GM12865 (cell line): Measurements from ENCODE around the gene ERC1.

ENCODE experiments used
- DNase-seq: peaks from one replicate; pipeline ENCODE4 v3.0.0; 2010; ENCODE audit warnings: low read depth
- H3K4me3 ChIP-seq: 2 replicates; pipeline ENCODE4 v1.5.1; 2011; ENCODE audit warnings: mild to moderate bottlenecking, low read depth, low read length, control low read depth
- TF ChIP-seq, protein P1 (sequence below): IDR thresholded peaks from 2 replicates; pipeline ENCODE4 v1.5.1; 2011; ENCODE audit warnings: low read length, control low read depth, low read depth, inconsistent platforms; ENCODE audit not compliant: insufficient read depth; ENCODE audit errors: missing control alignments

The ERC1 gene

GRCh38 chr12:1283316-1283715, 292.3 kb downstream of the ERC1 start:
- no peak for DNase-seq
- TF ChIP-seq, protein P1, sequence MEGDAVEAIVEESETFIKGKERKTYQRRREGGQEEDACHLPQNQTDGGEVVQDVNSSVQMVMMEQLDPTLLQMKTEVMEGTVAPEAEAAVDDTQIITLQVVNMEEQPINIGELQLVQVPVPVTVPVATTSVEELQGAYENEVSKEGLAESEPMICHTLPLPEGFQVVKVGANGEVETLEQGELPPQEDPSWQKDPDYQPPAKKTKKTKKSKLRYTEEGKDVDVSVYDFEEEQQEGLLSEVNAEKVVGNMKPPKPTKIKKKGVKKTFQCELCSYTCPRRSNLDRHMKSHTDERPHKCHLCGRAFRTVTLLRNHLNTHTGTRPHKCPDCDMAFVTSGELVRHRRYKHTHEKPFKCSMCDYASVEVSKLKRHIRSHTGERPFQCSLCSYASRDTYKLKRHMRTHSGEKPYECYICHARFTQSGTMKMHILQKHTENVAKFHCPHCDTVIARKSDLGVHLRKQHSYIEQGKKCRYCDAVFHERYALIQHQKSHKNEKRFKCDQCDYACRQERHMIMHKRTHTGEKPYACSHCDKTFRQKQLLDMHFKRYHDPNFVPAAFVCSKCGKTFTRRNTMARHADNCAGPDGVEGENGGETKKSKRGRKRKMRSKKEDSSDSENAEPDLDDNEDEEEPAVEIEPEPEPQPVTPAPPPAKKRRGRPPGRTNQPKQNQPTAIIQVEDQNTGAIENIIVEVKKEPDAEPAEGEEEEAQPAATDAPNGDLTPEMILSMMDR, result no peak
- no peak overlapping the region for H3K4me3 ChIP-seq

GRCh38 chr12:1284611-1285010, 293.6 kb downstream of the ERC1 start:
- H3K4me3 ChIP-seq, result no peak overlapping the region
- DNase-seq, result no peak
- TF ChIP-seq, protein P1, result no peak

DNA sequence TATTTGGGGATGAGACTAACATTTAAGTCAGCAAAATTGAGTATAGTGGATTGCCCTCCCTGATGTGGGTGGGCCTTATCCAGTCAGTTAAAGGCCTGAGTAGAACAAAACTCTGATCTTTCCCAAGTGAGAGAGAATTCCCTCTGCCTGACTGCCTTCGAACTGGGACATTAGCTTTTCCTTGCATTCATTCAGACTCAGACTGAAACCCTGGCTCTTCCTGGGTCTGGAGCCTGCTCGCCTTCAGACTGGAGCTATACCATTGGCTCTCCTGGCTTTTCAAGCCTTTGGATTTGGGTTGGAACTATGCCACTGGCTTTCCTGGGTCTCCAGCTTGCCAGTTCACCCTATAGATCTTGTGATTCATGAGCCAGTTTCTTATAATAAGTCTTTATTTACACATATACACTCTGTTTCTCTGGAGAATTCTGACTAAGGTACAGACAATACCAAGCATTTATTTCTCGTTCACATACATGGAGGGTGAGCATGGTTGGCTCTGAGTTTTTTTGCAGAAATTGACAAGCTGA, 296.5 kb downstream of the ERC1 start:
- TF ChIP-seq, protein P1, result no peak
- DNase-seq, result no peak
- no peak overlapping the region for H3K4me3 ChIP-seq

DNA sequence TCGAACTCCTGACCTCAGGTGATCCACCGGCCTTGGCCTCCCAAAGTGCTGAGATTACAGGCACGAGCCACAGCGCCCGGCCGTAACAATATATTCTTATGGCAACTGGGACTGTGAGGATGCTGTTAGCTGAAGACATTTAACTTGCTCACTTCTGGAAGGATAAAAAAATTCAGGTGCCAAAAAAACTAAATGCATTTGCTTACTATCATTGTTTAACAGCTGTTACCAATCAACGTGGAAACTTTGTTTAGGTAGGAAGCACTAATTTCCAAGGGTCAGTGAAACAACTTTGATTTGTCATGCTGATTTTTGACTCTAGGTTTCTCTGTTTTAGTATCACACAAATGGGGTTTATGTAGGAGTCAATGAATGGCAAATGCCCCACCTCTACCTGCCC, 297.3 kb downstream of the ERC1 start:
- no peak overlapping the region for H3K4me3 ChIP-seq
- DNase-seq, result no peak
- TF ChIP-seq, protein P1, result no peak

DNA sequence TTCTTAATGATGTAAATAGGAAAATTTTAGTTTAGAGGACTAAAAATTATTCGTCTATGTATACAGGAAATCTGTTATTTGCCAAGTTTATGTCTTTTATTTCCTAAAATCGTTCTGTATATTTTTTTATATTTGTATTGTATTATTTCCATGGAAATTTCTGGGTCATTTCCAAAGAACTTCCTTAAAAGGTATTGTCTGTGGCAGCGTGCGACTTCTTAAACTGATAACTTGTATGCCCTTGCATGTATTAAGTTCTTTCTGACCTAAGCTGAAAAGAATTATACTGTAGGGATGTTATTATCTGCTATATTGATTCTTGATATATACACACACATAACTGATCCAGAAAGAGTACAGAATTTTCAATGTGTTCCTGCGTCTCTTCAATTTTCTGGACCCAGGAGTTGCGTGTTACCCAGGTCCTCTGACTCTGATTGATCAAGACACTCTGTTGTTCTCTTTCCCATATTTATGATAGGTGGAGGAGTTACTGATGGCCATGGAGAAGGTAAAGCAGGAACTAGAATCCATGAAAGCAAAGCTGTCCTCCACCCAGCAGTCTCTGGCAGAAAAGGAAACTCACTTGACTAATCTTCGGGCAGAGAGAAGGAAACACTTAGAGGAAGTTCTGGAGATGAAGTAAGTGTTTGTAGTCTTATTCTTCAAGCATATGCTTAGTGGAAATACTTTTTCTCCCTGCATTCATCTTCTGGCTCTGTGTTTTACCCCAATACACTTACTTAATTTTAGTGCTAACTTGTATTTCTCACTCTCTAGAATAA, 298.5 kb downstream of the ERC1 start:
- DNase-seq, result no peak
- TF ChIP-seq, protein P1, result no peak
- H3K4me3 ChIP-seq, result no peak overlapping the region

- no peak for DNase-seq
- no peak overlapping the region for H3K4me3 ChIP-seq
- TF ChIP-seq, protein P1, result no peak
These were observed 299.7 kb downstream of the ERC1 start for GRCh38 chr12:1290716-1291115.
